ENCODE measurements around the gene PKP4.

PKP4 gene

DNA sequence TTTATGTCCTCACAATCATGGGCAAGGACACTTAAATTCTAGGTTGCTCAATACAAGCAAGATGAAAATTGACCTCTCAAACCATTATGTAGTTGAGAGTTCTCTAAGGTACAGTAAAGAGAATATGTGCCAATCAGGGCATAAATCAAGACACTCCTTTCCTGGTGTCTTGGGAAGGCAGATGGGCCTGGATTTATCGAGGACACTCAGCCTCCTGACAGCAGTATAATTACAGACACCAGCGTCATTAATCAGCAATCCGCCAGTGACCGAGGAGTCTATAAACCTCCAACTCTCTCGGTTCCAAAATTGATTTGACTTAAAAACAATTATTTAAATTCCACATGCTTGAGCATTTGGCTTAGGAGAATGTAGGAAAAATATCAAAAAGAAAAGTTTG lies 262.7 kb downstream of the PKP4 start:
- H3K36me3 ChIP-seq (ENCODE audit: insufficient read depth, low read length), result no peaks in the 10 kb centered on the region
- H4K20me1 ChIP-seq (ENCODE audit: insufficient read depth, low read length), result no peaks in the 10 kb centered on the region
- H3K4me3 ChIP-seq (ENCODE audit: low read depth in 1 of 2, low read length in 2 of 2), result no peak overlapping the region
- TF ChIP-seq EZH2 (IDR thresholded peaks at IDR 0.05; ENCODE audit: borderline replicate concordance, low read depth, low read length, severe bottlenecking), result no peak
- TF ChIP-seq, protein P1, sequence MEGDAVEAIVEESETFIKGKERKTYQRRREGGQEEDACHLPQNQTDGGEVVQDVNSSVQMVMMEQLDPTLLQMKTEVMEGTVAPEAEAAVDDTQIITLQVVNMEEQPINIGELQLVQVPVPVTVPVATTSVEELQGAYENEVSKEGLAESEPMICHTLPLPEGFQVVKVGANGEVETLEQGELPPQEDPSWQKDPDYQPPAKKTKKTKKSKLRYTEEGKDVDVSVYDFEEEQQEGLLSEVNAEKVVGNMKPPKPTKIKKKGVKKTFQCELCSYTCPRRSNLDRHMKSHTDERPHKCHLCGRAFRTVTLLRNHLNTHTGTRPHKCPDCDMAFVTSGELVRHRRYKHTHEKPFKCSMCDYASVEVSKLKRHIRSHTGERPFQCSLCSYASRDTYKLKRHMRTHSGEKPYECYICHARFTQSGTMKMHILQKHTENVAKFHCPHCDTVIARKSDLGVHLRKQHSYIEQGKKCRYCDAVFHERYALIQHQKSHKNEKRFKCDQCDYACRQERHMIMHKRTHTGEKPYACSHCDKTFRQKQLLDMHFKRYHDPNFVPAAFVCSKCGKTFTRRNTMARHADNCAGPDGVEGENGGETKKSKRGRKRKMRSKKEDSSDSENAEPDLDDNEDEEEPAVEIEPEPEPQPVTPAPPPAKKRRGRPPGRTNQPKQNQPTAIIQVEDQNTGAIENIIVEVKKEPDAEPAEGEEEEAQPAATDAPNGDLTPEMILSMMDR (IDR thresholded peaks at IDR 0.05; ENCODE audit: borderline replicate concordance, extremely low read depth, low read length, poor library complexity, severe bottlenecking), result no peak
- no peaks in the 10 kb centered on the region for H3K79me2 ChIP-seq (ENCODE audit: insufficient read depth, low read length)
- H3K4me1 ChIP-seq (ENCODE audit: insufficient read depth, low read length), result no peaks in the 10 kb centered on the region
- no peak overlapping the region for H3K4me2 ChIP-seq (ENCODE audit: insufficient read depth, low read length)
- H3K9ac ChIP-seq (ENCODE audit: low read depth, low read length), result no peak overlapping the region
- no peak for DNase-seq
- no peaks in the 10 kb centered on the region for H3K9me3 ChIP-seq (ENCODE audit: insufficient read depth, low read length, severe bottlenecking)
- no peak for ATAC-seq (ENCODE audit: insufficient read depth, low read depth)
- no peaks in the 10 kb centered on the region for H3K27me3 ChIP-seq (ENCODE audit: insufficient read depth, low read length, poor library complexity)
- no peak overlapping the region for H2AFZ ChIP-seq (ENCODE audit: low read depth, low read length)
- no peak overlapping the region for H3K27ac ChIP-seq (ENCODE audit: low read length)

DNA sequence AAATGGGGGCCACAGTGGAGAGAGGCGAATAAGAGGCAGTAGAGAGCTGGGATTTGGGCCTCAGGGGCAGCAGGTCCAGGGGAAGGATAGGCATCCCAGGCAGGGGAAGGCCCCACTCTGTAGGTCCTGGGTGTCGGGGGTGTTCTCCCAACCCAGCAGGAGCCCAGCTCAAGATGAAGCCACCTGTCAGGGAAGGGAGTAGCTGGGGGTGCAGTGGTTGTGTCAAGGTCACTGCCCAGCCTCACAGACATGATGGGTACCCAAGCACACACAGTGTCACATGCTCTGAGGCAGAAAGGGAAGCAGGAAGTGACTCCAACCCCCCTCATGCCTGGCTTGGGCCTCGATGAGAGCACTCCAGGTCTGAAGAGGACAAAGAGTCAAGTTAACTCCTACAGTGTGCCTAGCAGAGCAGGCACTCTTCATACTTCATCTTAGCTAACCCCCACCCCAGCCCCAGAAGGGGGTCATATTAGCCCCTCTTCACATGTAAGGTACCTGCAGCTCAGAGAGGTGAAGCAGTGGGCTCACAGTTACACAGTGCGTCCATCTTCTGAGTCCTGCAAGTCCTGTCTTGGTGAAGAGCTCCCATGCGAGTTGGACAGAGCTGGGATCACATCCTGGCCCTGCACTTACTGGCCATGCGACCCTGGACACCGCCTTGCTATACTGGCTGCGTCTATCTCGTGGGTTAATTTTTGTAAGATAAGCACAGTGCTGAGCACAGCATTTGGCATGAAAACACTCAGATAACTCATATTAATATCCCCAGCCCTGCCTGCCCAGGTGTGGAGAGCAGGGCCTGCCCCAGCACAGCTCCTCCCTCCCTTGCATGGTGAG lies 265.7 kb downstream of the PKP4 start:
- Histone ChIP-seq H3K9ac (ENCODE audit: low read depth, low read length) (no peak overlapping the region), H3K79me2 (ENCODE audit: insufficient read depth, low read length) (no peaks in the 10 kb centered on the region), H3K4me3 (ENCODE audit: low read depth in 1 of 2, low read length in 2 of 2) (no peak overlapping the region), H3K9me3 (ENCODE audit: insufficient read depth, low read length, severe bottlenecking) (no peaks in the 10 kb centered on the region), H4K20me1 (ENCODE audit: insufficient read depth, low read length) (no peaks in the 10 kb centered on the region), H3K4me1 (ENCODE audit: insufficient read depth, low read length) (no peaks in the 10 kb centered on the region), H2AFZ (ENCODE audit: low read depth, low read length) (peak overlapping the region; percentile 44; the same call in 1 of the 2 replicates), H3K27ac (ENCODE audit: low read length) (no peak overlapping the region), H3K27me3 (ENCODE audit: insufficient read depth, low read length, poor library complexity) (no peaks in the 10 kb centered on the region), H3K4me2 (ENCODE audit: insufficient read depth, low read length) (no peak overlapping the region), H3K36me3 (ENCODE audit: insufficient read depth, low read length) (no peaks in the 10 kb centered on the region)
- ATAC-seq (ENCODE audit: insufficient read depth, low read depth) (peak; percentile 45; the same call in 2 of the 3 replicates), DNase-seq (no peak)
- TF ChIP-seq, protein P1 (IDR thresholded peaks at IDR 0.05; ENCODE audit: borderline replicate concordance, extremely low read depth, low read length, poor library complexity, severe bottlenecking), result no peak
- no peak for TF ChIP-seq EZH2 (IDR thresholded peaks at IDR 0.05; ENCODE audit: borderline replicate concordance, low read depth, low read length, severe bottlenecking)

DNA sequence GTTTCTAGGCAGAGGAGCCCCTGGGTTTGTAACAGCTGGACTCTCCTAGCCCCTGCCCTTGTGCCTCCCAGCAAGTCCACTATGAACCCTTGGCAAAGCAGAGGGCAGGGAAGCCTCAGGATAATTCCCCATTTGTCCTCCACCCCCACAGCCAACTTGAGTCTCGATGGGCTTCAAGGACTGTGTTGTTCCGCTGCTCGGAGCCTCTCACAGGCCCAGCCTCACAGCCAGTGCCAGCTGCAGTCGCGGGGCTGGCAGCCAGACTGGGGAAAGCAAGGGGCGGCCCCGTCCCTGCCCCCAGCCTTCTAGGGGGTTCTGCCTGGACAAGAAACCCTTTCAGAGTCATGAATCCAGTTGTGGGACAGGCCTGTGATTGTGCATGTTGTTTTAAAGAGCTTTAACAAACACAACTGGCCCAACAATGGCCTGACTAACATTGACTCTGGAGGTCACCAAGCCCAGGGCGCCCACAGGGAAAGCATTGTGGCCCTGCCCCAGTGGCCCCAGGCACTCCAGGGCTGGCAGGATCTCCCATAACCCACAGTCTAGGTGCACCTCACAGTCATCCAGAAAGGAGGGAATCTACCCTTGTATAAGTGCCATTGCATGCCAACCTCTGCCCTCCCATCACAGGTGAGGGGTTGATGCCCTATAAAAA lies 266.6 kb downstream of the PKP4 start:
- no peak overlapping the region for H3K4me2 ChIP-seq (ENCODE audit: insufficient read depth, low read length)
- H3K9ac ChIP-seq (ENCODE audit: low read depth, low read length), result no peak overlapping the region
- H3K79me2 ChIP-seq (ENCODE audit: insufficient read depth, low read length), result no peaks in the 10 kb centered on the region
- H3K4me3 ChIP-seq (ENCODE audit: low read depth in 1 of 2, low read length in 2 of 2), result no peak overlapping the region
- no peaks in the 10 kb centered on the region for H4K20me1 ChIP-seq (ENCODE audit: insufficient read depth, low read length)
- ATAC-seq (ENCODE audit: insufficient read depth, low read depth) (no peak), DNase-seq (no peak)
- H2AFZ ChIP-seq (ENCODE audit: low read depth, low read length), result no peak overlapping the region
- H3K27me3 ChIP-seq (ENCODE audit: insufficient read depth, low read length, poor library complexity), result no peaks in the 10 kb centered on the region
- H3K36me3 ChIP-seq (ENCODE audit: insufficient read depth, low read length), result no peaks in the 10 kb centered on the region
- TF ChIP-seq, protein P1 (IDR thresholded peaks at IDR 0.05; ENCODE audit: borderline replicate concordance, extremely low read depth, low read length, poor library complexity, severe bottlenecking), result no peak
- TF ChIP-seq EZH2 (IDR thresholded peaks at IDR 0.05; ENCODE audit: borderline replicate concordance, low read depth, low read length, severe bottlenecking), result no peak
- H3K9me3 ChIP-seq (ENCODE audit: insufficient read depth, low read length, severe bottlenecking), result no peaks in the 10 kb centered on the region
- no peak overlapping the region for H3K27ac ChIP-seq (ENCODE audit: low read length)
- H3K4me1 ChIP-seq (ENCODE audit: insufficient read depth, low read length), result no peaks in the 10 kb centered on the region
